Activated CD8-positive, alpha-beta memory T cell treated with anti-CD3 and anti-CD28 coated beads, Interleukin-2, amount 50 U/mL, for 1 hour (primary cell): ENCODE data around the gene PCDHGB4.
"Not testable (repeated sequence)": the region's sequence is repeated elsewhere in the genome, so short reads cannot be mapped to it uniquely, and the experiment has no call there.

ENCODE experiments used
- DNase-seq: peaks from one replicate; pipeline ENCODE4 v3.0.0-alpha.2; 2020; ENCODE audit errors: extremely low read depth

The PCDHGB4 gene

GRCh38 chr5:141430332-141431113 is 43.0 kb downstream of the PCDHGB4 start, which contains the start of gene PCDHGA12:
TSS of gene PCDHGA12 (plus strand) at chr5:141430507. CDS start at chr5:141430760, 253 bp downstream.
- no peak for DNase-seq

GRCh38 chr5:141431286-141431685 is 43.8 kb downstream of the PCDHGB4 start:
- DNase-seq = no peak

- DNase-seq = not testable (repeated sequence)
These were observed 44.8 kb downstream of the PCDHGB4 start for GRCh38 chr5:141432308-141432707.

- DNase-seq = not testable (repeated sequence)
These were observed 45.2 kb downstream of the PCDHGB4 start for GRCh38 chr5:141432726-141433125.

DNA sequence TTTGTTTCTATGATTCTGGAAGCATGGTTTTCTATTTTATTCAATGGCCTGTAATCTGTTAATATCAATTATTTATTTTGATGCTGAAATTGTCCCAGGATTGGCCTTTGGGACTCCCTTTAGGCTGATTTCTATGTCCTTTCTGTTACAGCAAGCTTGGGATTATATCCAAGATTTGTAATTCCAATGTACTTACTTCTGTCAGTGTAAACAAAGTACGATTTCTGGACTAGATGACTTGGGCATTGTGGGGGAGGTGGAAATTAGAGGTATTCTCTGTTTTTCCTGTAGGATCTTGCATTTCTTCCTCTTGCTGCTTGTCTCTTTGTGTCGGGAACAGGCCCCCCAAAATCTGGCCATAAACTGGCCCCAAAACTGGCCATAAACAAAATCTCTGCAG is 46.5 kb downstream of the PCDHGB4 start:
- no peak for DNase-seq

GRCh38 chr5:141437221-141437620 is 49.7 kb downstream of the PCDHGB4 start:
- no peak for DNase-seq

- DNase-seq = no peak
These were observed 52.1 kb downstream of the PCDHGB4 start for GRCh38 chr5:141439411-141440141.
